ENCODE measurements around the gene TM4SF5.

Gene TM4SF5

GRCh38 chr17:4771519-4772234 lies at the start of gene TM4SF5:
Gene TM4SF5 (plus strand): TSS chr17:4771886. CDS start chr17:4771923, 37 bp downstream.
- no peak for DNase-seq (ENCODE audit: low read depth, low spot score)

GRCh38 chr17:4722678-4723240 lies 48.9 kb upstream of the TM4SF5 start:
- no peak for DNase-seq (ENCODE audit: low read depth, low spot score)

DNA sequence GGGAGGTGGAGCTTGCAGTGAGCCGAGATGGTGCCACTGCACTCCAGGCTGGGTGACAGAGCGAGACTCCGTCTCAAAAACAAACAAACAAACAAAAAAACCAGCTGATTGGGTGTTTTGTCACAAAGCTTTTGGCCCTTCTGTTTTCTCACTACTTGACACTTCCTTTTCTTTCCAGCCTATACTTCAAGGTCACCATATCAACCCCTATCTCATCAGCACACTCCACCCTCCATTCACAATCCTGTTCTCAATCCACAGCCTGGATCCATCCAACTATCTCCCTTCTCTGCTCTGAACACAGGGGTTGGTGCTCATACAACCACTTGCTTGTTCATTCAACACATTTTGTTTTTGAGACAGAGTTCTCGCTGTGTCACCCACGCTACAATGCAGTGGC lies 47.0 kb upstream of the TM4SF5 start:
- no peak for DNase-seq (ENCODE audit: low read depth, low spot score)

- no peak for DNase-seq (ENCODE audit: low read depth, low spot score)
Measured at GRCh38 chr17:4725646-4726310, 45.9 kb upstream of the TM4SF5 start.

GRCh38 chr17:4728124-4728523 lies 43.6 kb upstream of the TM4SF5 start:
- no peak for DNase-seq (ENCODE audit: low read depth, low spot score)

- no peak for DNase-seq (ENCODE audit: low read depth, low spot score)
Measured at GRCh38 chr17:4733073-4733531, 38.6 kb upstream of the TM4SF5 start.

DNA sequence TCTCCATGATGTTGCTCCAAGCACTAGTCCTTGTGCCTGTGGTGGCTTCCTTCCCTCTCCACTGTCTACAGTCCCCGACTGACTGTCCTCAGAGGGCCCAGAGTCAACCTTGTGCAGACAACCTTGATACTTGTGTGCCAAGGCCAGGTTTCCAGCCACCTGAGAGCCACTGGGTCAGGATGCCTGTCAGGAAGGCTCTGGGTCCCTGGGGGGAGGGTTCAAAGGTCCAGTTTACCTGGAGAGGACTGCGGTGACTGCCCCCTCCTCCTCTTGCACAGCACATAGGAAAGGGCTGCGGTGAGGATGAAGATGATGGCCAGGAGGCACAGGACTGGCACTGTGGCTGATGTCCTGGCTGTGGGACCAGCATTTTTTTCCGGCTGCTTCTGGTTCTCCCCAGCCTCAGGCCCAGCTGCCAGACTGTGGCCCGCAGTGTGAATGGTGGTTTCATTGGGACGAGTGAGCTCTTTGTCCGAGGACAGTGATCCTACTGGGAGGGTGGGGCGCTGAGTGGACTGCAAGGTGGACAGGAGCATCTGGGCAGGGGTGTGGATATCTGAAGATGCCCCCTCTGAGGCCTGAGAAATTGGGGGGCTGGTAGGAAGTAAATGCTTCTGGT lies 36.7 kb upstream of the TM4SF5 start:
- no peak for DNase-seq (ENCODE audit: low read depth, low spot score)

GRCh38 chr17:4735876-4736651 lies 35.6 kb upstream of the TM4SF5 start:
- DNase-seq (ENCODE audit: low read depth, low spot score) = no peak

DNA sequence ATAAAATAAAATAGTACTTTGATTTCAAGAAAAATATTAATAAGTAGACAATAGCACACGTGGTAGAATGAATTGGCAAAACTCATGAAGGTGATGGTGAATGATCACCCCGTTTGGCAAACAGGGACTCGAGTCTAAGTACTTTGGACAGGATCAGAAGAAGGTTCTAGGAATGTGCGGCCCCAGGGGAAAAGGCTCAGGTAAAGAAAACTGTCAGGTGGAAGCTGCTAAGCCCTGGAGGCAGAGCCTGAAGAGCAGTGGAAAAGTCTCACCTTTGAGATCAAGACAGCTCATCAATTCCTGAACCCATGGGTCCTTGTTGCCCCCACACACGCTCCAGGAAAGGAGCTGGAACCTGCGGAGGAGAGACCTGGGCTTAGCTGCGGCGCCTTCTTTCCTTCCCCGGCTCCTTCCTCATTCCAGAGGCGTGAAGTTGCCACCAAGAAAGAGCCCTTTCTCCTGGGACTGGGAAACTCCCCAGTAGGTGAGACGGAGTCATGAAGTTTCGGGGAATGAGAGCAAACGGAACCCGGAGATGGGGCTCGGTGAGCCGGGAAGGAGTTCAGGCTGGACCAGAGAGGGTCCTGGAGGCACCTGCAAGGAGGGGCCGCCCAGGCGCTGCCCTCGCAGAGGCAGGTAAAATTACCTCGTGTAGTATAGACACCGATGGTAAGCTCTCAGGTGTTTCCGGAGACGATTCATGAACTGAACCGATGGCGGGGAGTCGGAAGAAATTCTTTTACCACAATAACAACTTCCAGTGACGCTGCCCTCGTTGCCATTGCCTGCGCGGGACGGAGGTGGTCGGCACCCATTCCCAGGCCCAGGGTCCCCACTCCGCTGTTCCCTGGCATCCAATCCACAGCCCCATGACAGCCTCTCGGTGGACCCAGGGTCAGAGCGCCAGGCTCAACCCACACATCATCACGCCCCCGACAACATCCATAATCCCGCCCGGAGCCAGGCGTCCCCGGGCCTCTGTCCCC lies 33.3 kb upstream of the TM4SF5 start:
- DNase-seq (ENCODE audit: low read depth, low spot score) = no peak

- no peak for DNase-seq (ENCODE audit: low read depth, low spot score)
Measured at GRCh38 chr17:4739122-4740024, 32.3 kb upstream of the TM4SF5 start, which contains the start of the genes CXCL16 and ZMYND15. Gene CXCL16 (minus strand): TSS chr17:4739928. CDS start chr17:4739339, 589 bp downstream. Gene ZMYND15 (plus strand): TSS chr17:4739833. CDS start chr17:4740549, 716 bp downstream.

GRCh38 chr17:4740025-4740351 lies 31.7 kb upstream of the TM4SF5 start:
- no peak for DNase-seq (ENCODE audit: low read depth, low spot score)

- DNase-seq (ENCODE audit: low read depth, low spot score) = no peak
Measured at GRCh38 chr17:4740584-4740983, 31.1 kb upstream of the TM4SF5 start.

DNA sequence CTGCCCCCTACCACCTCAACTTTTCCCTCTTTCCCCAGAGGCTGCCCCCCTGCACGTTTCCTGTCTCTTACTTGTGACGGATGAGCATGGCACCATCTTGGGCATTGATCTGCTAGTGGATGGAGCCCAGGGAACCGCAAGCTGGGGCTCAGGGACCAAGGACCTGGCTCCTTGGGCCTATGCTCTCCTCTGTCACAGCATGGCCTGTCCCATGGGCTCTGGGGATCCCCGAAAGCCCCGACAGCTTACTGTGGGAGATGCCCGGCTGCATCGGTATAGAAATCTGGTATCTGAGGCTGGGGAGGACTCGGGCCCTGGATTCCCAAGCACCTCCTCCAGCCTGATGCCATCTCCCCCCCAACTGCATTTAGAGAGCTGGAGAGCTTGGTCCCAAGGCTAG lies 30.1 kb upstream of the TM4SF5 start:
- DNase-seq (ENCODE audit: low read depth, low spot score) = no peak

GRCh38 chr17:4742133-4742532 lies 29.6 kb upstream of the TM4SF5 start:
- DNase-seq (ENCODE audit: low read depth, low spot score) = no peak

DNA sequence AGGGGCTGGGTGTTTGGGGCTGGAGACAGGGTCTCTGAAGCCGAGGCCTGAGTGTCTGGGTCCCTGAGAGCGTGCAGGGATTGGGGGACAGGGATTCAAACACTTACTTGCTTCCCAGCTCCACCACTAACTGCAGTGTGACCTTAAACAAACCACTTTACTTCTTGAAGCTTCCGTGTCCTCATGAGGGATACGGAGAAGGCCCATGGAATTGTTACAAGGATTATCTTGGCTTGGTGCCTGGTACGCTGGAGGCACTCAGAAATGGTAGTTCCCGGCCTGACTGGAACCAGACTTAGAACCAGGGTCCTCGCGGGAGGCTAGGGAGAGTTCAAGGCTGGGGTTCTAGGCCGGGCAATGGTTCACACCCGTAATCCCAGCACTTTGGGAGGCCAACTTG lies 29.1 kb upstream of the TM4SF5 start:
- DNase-seq (ENCODE audit: low read depth, low spot score) = no peak

DNA sequence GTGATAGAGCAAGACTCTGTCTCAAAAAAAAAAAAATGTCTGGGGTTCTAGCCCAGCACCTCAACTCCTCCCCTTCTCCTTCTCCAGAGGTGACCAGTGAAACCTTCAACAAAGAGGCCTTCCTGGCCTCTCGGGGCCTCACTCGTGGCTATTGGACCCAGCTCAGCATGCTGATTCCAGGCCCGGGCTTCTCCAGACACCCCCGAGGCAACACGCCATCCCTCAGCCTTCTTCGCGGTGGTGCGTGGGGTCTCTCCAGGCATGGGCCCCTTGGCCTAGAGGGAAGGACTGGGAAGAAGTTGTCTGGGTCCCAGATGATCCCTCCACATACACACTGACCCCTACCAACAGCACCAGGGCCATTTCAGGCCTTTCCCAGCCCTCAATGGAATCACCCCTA lies 28.5 kb upstream of the TM4SF5 start:
- no peak for DNase-seq (ENCODE audit: low read depth, low spot score)

DNA sequence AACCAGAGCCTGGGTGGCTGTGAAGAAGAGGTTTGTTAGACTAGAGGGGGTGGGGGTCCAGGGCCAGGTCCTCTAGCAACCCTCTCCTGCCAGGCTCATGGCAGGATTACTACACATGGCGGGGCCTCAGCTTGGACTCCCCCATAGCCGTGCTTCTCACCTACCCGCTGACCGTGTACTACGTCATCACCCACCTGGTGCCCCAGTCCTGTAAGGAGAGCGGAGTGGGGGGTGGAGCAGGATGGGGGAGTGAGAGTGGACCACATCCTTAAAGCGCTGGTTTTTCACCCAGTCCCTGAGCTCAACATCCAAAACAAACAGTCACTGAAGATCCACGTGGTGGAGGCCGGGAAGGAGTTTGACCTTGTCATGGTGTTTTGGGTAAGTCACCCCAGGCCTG lies 27.8 kb upstream of the TM4SF5 start:
- DNase-seq (ENCODE audit: low read depth, low spot score) = no peak

- peak; percentile 48 for DNase-seq (ENCODE audit: low read depth, low spot score)
Measured at GRCh38 chr17:4744999-4745969, 26.4 kb upstream of the TM4SF5 start.
